HEK293T (cell line): Measurements from ENCODE around the gene NDUFB7.

Experiments
- CTCF ChIA-PET: fragments of 350-600 bp; formaldehyde crosslinking; extraction: SDS; loops from one replicate; lab custom pipeline; 2021; ENCODE audit warnings: antibody characterized with exemption, inconsistent platforms; lab: Yijun Ruan, JAX
- POLR2A ChIA-PET: fragments of 350-600 bp; formaldehyde crosslinking; extraction: SDS; loops from one replicate; lab custom pipeline; 2020; ENCODE audit warnings: antibody characterized with exemption, inconsistent platforms; lab: Yijun Ruan, JAX
- DNase-seq: peaks from one replicate; pipeline ENCODE4 v3.0.0; 2012; ENCODE audit warnings: mixed read lengths; ENCODE audit errors: extremely low spot score
- ARNT ChIP-seq: fragments of 450-650 bp; IDR thresholded peaks from 2 replicates; pipeline ENCODE4 v1.6.1; 2017; ENCODE audit warnings: mild to moderate bottlenecking
- BHLHE40 ChIP-seq: fragments of 450-650 bp; IDR thresholded peaks from 2 replicates; pipeline ENCODE4 v1.6.1; 2016; ENCODE audit warnings: mild to moderate bottlenecking, moderate library complexity, borderline replicate concordance
- CTBP1 ChIP-seq: fragments of 450-650 bp; IDR thresholded peaks from 2 replicates; pipeline ENCODE4 v1.6.1; 2016; ENCODE audit warnings: borderline replicate concordance
- ELF4 ChIP-seq: fragments of 450-650 bp; IDR thresholded peaks from 2 replicates; pipeline ENCODE4 v1.6.1; 2017; ENCODE audit warnings: antibody characterized with exemption
- FOXA1 ChIP-seq: fragments of 450-650 bp; IDR thresholded peaks from 2 replicates; pipeline ENCODE4 v1.6.1; 2016; ENCODE audit warnings: mild to moderate bottlenecking
- FOXK2 ChIP-seq: fragments of 450-650 bp; IDR thresholded peaks from 2 replicates; pipeline ENCODE4 v1.6.1; 2016; ENCODE audit warnings: mild to moderate bottlenecking
- FOXM1 ChIP-seq: fragments of 450-650 bp; IDR thresholded peaks from 2 replicates; pipeline ENCODE4 v1.6.1; 2017; ENCODE audit warnings: mild to moderate bottlenecking, borderline replicate concordance
- HDGF ChIP-seq: fragments of 450-650 bp; IDR thresholded peaks from 2 replicates; pipeline ENCODE4 v1.6.1; 2017; ENCODE audit warnings: antibody characterized with exemption, borderline replicate concordance
- L3MBTL2 ChIP-seq: fragments of 450-650 bp; conservative IDR thresholded peaks from 2 replicates; pipeline ENCODE4 v1.6.1; 2016; ENCODE audit warnings: mild to moderate bottlenecking
- LEF1 ChIP-seq: fragments of 450-650 bp; IDR thresholded peaks from 2 replicates; pipeline ENCODE4 v1.6.1; 2017; ENCODE audit warnings: mild to moderate bottlenecking, borderline replicate concordance
- NFRKB ChIP-seq: fragments of 450-650 bp; IDR thresholded peaks from 2 replicates; pipeline ENCODE4 v1.6.1; 2016; ENCODE audit warnings: mild to moderate bottlenecking, moderate library complexity
- PKNOX1 ChIP-seq: fragments of 450-650 bp; IDR thresholded peaks from 2 replicates; pipeline ENCODE4 v1.6.1; 2016
- SP1 ChIP-seq: fragments of 450-650 bp; IDR thresholded peaks from 2 replicates; pipeline ENCODE4 v1.6.1; 2017
- SUZ12 ChIP-seq: fragments of 450-650 bp; IDR thresholded peaks from 2 replicates; pipeline ENCODE4 v1.6.1; 2016; ENCODE audit warnings: mild to moderate bottlenecking
- TARDBP ChIP-seq: fragments of 450-650 bp; IDR thresholded peaks from 2 replicates; pipeline ENCODE4 v1.6.1; 2016
- ZNF384 ChIP-seq: fragments of 450-650 bp; IDR thresholded peaks from 2 replicates; pipeline ENCODE4 v1.6.1; 2016

NDUFB7 gene

GRCh38 chr19:14525729-14526128 is 46.1 kb downstream of the NDUFB7 start:
- CTCF ChIA-PET, result no interaction called here
- no peak for DNase-seq
- POLR2A ChIA-PET, result interaction anchor here (1.3 kb wide), 1 partner anchor 8 kb away, joined by 7 read pairs; no protein-coding TSS in a partner anchor
- TF ChIP-seq NFRKB (no peak), BHLHE40 (no peak), ELF4 (no peak), FOXK2 (no peak), SP1 (no peak), HDGF (no peak), TARDBP (no peak), ARNT (no peak), ZNF384 (no peak), L3MBTL2 (no peak), SUZ12 (no peak), FOXM1 (no peak), LEF1 (no peak), FOXA1 (no peak), CTBP1 (no peak), PKNOX1 (no peak)

- ChIA-PET CTCF (no interaction called here), POLR2A (interaction anchor here (1.2 to 1.4 kb wide), 2 partner anchors 12 to 34 kb away, joined by 3 read pairs; no protein-coding TSS in a partner anchor)
- no peak for TF ChIP-seq FOXM1
- no peak for TF ChIP-seq HDGF
- no peak for TF ChIP-seq BHLHE40
- no peak for TF ChIP-seq ARNT
- TF ChIP-seq ZNF384, result no peak
- no peak for TF ChIP-seq LEF1
- no peak for TF ChIP-seq ELF4
- TF ChIP-seq FOXK2, result no peak
- no peak for TF ChIP-seq L3MBTL2
- no peak for TF ChIP-seq PKNOX1
- TF ChIP-seq SUZ12, result no peak
- TF ChIP-seq TARDBP, result no peak
- no peak for DNase-seq
Observed at GRCh38 chr19:14520543-14520942, 51.3 kb downstream of the NDUFB7 start.

GRCh38 chr19:14519860-14520407 is 51.9 kb downstream of the NDUFB7 start:
- no peak for DNase-seq
- no peak for TF ChIP-seq TARDBP
- CTCF ChIA-PET, result no interaction called here
- POLR2A ChIA-PET, result interaction anchor here (1.2 to 1.4 kb wide), 2 partner anchors 13 to 34 kb away, joined by 3 read pairs; no protein-coding TSS in a partner anchor

GRCh38 chr19:14519245-14519859 is 52.5 kb downstream of the NDUFB7 start:
- ChIA-PET POLR2A (interaction anchor here (1.1 to 1.9 kb wide), 4 partner anchors 10 to 35 kb away, joined by 3 to 53 read pairs (median 8); no protein-coding TSS in a partner anchor), CTCF (no interaction called here)
- TF ChIP-seq CTBP1 (no peak), HDGF (no peak), FOXA1 (no peak), BHLHE40 (no peak), LEF1 (no peak)
- DNase-seq, result no peak

GRCh38 chr19:14517840-14518505 is 53.9 kb downstream of the NDUFB7 start, which contains the start of gene DNAJB1:
Gene DNAJB1 (minus strand): TSS chr19:14518397. CDS start chr19:14518349, 48 bp downstream.
- TF ChIP-seq SP1, result no peak
- no peak for TF ChIP-seq FOXK2
- TF ChIP-seq ARNT, result no peak
- TF ChIP-seq FOXM1, result peak; percentile 26; the same call in 1 of the 2 replicates
- TF ChIP-seq FOXA1, result no peak
- TF ChIP-seq CTBP1, result no peak
- TF ChIP-seq L3MBTL2, result no peak
- TF ChIP-seq SUZ12, result no peak
- CTCF ChIA-PET, result interaction anchor here (1.9 kb wide), 1 partner anchor 14 kb away, joined by 7 read pairs; no protein-coding TSS in a partner anchor
- DNase-seq, result peak; percentile 69
- POLR2A ChIA-PET, result interaction anchor here (0.5 to 2.0 kb wide), 24 partner anchors 8 to 832 kb away, joined by 3 to 53 read pairs (median 5); partner anchors contain the start of genes GIPC1 and NDUFB7

GRCh38 chr19:14517446-14517839 is 54.4 kb downstream of the NDUFB7 start:
- ChIA-PET POLR2A (interaction anchor here (0.7 to 2.0 kb wide), 13 partner anchors 8 to 152 kb away, joined by 3 to 53 read pairs (median 6); partner anchors contain the start of gene GIPC1), CTCF (interaction anchor here (1.9 kb wide), 1 partner anchor 13 kb away, joined by 7 read pairs; no protein-coding TSS in a partner anchor)
- peak; percentile 19 for DNase-seq
- TF ChIP-seq L3MBTL2, result no peak
- TF ChIP-seq SP1, result no peak
- TF ChIP-seq FOXA1, result no peak
- TF ChIP-seq NFRKB, result no peak
- TF ChIP-seq TARDBP, result no peak
- TF ChIP-seq FOXM1, result no peak
- TF ChIP-seq ARNT, result no peak
- no peak for TF ChIP-seq HDGF
- TF ChIP-seq SUZ12, result no peak
- no peak for TF ChIP-seq BHLHE40
- TF ChIP-seq FOXK2, result no peak
- no peak for TF ChIP-seq LEF1
- TF ChIP-seq ELF4, result no peak
- TF ChIP-seq ZNF384, result no peak
- no peak for TF ChIP-seq PKNOX1
- TF ChIP-seq CTBP1, result no peak
